ENCODE measurements around the gene FSHR.

GRCh38 chr2:49032126-49032525, 122.2 kb downstream of the FSHR start:
- TF ChIP-seq CTCF (conservative IDR thresholded peaks at IDR 0.05; ENCODE audit: low read depth, low read length) (no peak), EZH2 (IDR thresholded peaks at IDR 0.05; ENCODE audit: borderline replicate concordance, low read depth, low read length, poor library complexity, severe bottlenecking) (no peak)

Data from A673 (cell line).